ENCODE data around the gene GRID2IP. TPM values are rescaled to one million over a fixed set of nuclear protein-coding genes. Genes with fewer than 3 reads are reported as not detected.

Gene GRID2IP
- total and polyA plus RNA-seq, 2 of the 13 experiments (the other 11 are each of a cell fraction or from before 2014, with no cell fraction given), result 0.03 TPM; not detected in 1

GRCh38 chr7:6589829-6590644 is 38.8 kb upstream of the GRID2IP start, which contains the start of gene INTS15 (continued):
- TF ChIP-seq ZMAT5 (CRISPR knock-in tag; IDR thresholded peaks at IDR 0.05; ENCODE audit: borderline replicate concordance, low read depth), result no peak
- TF ChIP-seq ZSCAN20 (CRISPR knock-in tag; IDR thresholded peaks at IDR 0.05; ENCODE audit: borderline replicate concordance), result no peak
- no peak for TF ChIP-seq ATF1 (CRISPR knock-in tag; IDR thresholded peaks at IDR 0.05)
- TF ChIP-seq ZNF260 (CRISPR knock-in tag; IDR thresholded peaks at IDR 0.05; ENCODE audit: borderline replicate concordance, low read depth), result no peak
- TF ChIP-seq ZNF33B (CRISPR knock-in tag; IDR thresholded peaks at IDR 0.05), result no peak; the same call in 1 of the 2 replicates
- peak; percentile 61; the same call in 1 of the 2 replicates for TF ChIP-seq AHR (CRISPR knock-in tag; IDR thresholded peaks at IDR 0.05)
- no peak for TF ChIP-seq ZNF33A (CRISPR knock-in tag; IDR thresholded peaks at IDR 0.05; ENCODE audit: borderline replicate concordance)
- no peak for TF ChIP-seq ZNF251 (CRISPR knock-in tag; IDR thresholded peaks at IDR 0.05)
- TF ChIP-seq PRDM15 (CRISPR knock-in tag; IDR thresholded peaks at IDR 0.05), result no peak
- no peak for TF ChIP-seq REST (IDR thresholded peaks at IDR 0.05; ENCODE audit: borderline replicate concordance in 1 of 2, low read depth in 1 of 2, low read length in 2 of 2)
- no peak for TF ChIP-seq SMAD1 (CRISPR knock-in tag; IDR thresholded peaks at IDR 0.05; ENCODE audit: borderline replicate concordance, low read depth)
- no peak for TF ChIP-seq PRDM10 (CRISPR knock-in tag; IDR thresholded peaks at IDR 0.05; ENCODE audit: low read depth)
- no peak for TF ChIP-seq ZNF619 (CRISPR knock-in tag; IDR thresholded peaks at IDR 0.05)
- TF ChIP-seq CAMTA2 (CRISPR knock-in tag; IDR thresholded peaks at IDR 0.05; ENCODE audit: borderline replicate concordance), result no peak
